HT-29 (cell line): ENCODE data around the gene RCAN1. TPM values are rescaled to one million over a fixed set of nuclear protein-coding genes. Genes with fewer than 3 reads are reported as not detected.
"Not testable (repeated sequence)": the region's sequence is repeated elsewhere in the genome, so short reads cannot be mapped to it uniquely, and the experiment has no call there.

Experiments used
- DNase-seq: peaks from one replicate; pipeline ENCODE4 v3.0.0-alpha.2; 2015; ENCODE audit warnings: low spot score
- total RNA-seq: library from RNA; depleted of rRNA; stranded (reverse); fragments of >200 nt; shearing (Covaris generic); gene quantifications from 2 replicates; pipeline ENCODE4 v1.2.3, GENCODE V29; 2014

The RCAN1 gene
- total RNA-seq, 1 experiment from 2014 or later: 8.3 TPM

DNA sequence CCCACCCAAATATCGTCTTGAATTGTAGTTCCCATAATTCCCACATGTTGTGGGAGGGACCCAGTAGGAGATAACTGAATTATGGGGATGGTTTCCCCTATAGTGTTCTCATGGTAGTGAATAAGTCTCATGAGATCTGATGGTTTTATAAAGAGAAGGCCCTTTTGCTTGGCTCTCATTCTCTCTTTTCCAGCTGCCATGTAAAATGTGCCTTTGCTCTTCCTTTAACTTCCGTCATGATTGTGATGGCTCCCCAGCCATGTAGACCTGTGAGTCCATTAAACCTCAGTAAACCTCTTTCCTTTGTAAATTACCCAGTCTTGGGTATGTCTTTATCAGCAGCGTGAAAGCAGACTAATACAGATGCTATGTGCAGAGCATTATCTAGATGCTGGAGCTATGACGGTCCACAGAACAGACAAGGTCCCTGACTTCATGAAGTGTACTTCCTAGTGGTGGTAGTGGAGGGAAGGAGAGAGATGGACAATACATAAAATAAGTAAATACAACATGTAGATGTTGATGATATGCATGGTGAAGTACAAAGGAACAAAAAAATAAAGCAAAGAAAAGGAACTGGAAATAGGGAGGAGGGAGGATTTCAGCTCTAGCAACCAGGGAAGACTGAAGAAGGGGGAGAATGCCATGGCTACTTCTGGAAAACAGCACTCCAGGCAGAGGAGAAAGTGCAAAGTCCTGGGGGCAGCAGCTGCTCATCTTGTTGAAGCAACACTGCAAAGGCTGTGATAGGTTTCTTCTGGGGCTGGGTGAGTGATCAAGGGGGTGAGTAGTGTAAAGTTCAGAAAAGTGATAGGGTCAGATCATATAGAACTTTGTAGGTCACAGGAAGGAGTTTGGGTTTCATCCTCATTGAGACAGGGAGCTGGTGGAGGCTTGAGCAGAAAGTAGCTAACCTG, 6.8 kb upstream of the RCAN1 start:
- no peak for DNase-seq

DNA sequence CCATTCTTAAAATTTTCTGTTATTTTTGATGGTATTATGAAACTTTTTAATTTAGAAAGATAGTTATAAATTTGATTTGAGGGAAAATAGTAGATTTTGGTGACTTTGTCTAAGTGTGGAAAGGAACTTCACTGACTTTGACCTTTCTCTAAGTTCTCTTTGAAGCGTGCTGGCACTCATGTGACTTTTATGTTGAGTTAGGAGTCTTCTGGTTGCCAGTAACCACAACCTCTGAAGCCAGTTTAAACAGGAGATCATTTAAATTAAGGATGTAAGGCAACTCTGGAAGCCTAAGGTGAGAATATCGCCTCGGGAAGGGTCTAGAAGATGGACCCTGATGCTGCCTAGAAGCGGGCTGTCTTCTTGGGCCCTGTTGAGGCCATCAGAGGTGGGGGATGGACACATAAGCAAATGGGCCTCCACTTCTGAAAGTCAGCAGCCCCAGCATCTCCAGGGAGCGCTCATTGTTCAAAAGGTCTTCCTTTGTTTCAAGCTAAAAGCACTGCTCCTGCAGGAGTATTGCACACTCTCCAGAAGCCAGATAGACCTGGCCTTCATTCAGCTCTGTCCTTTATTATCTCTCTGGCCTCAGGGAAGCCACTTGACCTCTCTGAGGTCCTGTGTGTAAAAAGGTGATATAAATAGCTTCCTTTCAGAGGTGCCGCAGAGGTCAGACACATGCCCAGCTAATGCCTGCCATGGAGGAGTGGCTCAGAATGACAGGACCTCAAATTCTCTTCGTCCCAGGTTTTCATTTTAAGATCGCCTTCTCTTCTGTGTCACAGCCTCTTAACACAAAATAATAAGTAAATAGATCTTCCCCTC, 5.1 kb upstream of the RCAN1 start:
- no peak for DNase-seq

DNA sequence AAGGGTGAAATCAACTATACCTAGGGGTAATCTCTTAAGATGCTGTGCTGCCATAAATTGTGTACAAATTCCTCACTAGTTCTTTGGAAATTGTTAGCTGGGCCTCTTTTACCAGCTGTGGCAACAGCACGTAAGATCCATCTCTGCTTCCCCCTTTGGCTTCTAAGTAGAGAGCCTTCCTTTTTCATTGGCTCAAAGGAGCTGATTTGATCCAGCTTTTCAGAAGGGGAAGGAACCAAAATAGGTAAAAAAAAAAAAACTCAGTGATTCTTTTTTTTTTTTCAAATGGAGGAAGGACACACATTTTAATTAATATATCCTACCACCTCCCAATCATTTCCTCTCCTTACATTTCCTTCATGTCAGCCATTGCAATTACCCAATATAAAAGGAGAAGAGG, 4.0 kb upstream of the RCAN1 start:
- DNase-seq: no peak

DNA sequence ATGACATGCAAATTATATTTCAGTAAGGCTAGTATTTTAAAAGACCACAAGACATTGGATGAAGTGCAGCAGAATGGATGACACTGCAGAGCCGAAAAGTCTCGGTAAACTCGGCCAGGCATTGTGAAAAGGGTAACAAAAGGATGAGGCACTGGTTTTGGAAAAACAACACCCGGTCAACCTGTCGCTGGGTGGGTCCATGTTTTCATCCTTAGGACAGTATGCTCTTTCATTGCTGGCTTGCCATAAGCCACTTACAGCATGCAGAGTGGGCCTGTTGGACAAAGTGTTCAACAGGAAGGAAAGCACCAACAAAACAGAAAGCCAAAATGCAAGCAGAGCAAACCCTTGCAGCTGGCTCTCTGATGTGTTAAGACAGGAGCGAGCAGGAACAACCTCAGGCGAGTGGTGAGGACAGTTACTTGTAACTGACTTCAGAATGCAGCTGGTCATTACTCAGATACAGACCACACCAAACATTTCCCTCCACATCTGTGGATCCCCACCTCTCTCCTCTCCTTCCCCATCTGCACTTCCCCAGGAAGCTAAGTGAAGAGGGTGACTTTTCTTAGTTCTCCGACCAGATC, 2.9 kb upstream of the RCAN1 start:
- DNase-seq: no peak

DNA sequence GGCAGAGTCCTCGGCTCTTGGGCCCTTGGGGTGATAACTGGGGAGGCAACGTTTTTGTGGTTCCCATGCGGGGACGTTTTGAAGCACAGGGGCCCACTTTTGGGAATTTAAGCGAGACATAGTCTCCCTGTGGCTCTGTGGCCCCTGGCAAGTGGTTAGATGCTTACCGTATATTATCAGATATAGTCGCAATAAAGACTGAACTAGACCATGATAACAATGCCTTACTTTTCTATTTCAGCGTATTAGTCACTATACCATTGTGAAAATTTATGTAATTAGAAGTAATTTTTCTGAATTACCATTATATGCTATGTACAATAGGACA, 538 bp upstream of the RCAN1 start:
- DNase-seq: no peak

DNA sequence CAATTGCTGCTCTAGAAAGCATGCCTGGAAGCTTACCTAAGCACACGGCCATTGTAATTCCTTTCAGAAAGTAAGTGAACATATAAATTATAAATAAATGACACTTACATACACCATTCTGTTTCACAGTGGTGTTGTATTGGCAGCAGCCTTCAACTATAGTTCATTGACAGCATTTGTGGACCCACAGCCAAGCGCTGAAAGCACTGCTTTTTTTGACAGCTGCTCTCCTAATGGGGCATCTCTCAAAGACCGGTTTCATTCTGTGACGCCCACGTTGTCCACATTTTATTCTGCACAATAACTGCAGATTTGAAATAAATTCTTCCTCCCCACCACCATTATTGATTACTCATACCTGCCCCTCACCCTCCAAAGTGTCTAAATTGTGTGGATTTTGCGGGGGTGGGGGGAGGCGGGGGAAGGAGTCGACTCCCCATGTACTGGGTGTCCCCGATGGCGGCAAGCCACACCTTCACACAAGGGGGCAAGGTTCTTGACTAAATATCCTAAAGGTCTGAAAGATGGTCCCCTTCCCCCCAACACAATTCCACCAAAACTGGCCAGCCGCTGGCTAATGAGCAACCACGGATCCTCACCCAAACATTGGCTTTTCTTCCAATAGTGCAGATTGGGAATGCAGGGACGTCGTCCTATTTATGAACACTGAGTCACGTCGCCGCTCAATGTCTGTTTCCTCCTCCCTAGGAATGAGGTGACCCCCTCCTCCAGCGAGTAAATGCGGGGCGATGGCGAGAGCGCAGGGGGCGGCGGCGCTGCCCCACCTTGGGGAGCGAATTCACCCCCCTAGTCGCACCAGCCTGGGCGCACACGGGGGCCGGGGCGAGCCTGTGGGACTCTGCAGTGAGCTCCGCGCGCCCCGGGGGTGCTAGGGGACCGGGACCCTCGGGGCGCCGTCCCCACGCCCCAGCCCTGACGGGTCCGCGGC, 960 bp downstream of the RCAN1 start:
- DNase-seq: no peak

DNA sequence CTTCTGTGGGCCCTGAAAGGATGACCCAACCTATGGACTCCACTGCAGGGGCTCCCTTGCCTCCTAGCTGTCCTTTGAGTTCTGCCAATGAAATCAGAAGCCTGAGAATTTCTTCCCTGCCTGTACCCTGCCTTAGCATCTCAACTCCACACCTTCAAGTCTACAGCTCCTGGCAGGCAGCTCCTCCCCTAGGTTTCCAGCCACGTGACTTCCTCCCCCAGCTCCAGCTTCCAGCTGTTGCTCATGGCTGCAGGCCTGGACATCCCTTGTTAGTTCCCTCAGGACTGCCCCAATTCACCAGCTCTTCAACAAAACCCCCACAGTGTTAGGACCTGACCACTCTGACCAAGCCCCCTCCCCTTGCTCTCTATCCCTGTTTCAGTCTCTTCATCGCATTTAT, 2.4 kb downstream of the RCAN1 start:
- no peak for DNase-seq

DNA sequence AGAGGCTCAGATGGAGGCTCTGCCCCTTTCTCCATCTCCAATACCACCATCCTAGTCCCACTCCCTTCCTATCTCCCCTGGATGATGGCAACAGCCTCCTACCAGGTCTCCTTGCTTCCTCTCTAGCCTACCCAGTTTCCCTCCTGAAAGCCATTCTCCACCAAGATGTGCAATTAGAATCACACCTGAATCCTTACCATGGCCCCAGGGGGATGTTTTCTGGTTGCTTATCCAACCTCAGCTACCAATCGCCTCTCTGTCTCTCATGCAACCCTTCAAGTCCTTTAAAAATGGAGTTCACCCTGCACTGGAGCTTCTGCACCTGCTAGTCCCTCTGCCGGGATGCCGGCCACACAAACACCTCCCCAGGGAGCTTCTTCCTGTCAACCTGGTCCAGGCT, 2.9 kb downstream of the RCAN1 start:
- DNase-seq: no peak

DNA sequence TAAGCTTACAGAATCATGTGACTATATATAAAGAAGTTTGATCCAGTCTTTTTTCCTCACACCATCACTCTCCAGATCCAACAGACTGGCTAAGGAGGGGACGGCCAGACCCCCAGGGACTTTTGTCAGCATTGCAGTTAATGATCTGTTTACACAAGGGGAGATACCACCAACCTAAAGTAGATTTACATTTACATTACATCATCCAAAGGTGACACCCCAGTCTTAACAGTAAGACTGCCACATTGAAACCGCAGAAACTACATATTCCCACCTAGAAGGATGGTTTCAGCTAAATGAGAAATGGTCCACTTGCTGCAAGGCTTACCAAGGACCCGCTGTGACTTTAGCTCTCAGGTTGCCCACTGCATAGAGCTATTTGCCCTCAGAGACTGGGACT, 3.4 kb downstream of the RCAN1 start:
- no peak for DNase-seq

DNA sequence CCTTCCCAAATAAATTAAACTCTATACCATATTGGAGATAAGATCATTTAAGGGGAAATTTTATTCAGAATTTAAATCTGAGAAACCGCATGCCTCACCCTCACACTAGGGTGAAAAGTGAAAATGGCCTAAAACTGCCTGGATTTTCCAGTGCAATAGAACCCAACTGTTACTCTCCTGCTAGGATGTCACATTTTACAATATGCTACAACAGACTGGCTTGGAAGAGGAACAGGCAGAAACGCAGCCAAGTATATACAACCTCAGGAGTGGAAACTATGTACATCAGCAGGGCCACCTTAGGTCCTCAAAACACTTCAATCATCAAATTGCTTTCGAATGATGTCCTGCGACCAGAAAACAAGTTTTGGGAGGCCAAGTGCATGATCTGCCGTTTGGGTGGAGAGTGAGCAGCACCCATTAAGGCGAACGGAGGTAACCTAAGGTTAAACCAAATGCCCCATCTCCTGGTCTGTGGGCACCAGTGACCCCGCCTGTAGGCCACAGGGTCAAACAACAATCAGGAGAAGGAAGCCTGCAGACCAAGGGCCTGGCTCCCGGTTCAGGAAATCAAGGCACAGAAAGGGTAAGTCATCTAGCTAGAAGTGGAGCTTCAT, 4.9 kb downstream of the RCAN1 start:
- no peak for DNase-seq

DNA sequence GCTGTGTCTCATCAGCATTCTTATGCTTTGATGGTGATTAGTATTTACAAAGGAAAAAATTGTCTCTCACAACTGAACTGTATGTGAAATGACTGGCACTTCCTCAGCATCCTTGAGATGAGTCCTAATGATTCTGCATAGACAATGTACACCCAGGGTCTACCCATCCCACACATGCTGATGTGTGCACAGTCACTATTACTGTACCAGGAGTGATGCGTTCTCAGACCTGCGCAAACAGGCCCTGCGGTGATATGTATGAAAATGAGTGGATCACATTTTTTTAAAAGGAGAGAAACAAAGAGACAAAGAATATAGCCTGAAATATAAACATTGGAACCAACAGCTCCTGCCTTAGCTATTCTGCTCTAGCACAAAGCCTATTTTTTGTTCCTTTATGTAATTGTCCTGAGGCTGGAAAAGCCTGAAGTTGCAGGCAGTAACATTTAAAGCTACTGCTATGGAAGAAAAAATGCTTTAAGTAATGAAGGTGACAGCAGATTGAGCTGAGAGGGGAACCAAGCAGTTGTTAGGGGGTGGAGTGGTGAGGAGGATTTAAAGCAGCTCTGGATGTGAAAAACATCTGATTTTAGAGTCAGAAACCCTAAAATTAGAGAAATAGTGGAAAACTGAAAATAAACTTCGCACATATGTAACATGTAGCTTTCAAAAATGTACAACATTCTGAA, 5.5 kb downstream of the RCAN1 start:
- DNase-seq: no peak

DNA sequence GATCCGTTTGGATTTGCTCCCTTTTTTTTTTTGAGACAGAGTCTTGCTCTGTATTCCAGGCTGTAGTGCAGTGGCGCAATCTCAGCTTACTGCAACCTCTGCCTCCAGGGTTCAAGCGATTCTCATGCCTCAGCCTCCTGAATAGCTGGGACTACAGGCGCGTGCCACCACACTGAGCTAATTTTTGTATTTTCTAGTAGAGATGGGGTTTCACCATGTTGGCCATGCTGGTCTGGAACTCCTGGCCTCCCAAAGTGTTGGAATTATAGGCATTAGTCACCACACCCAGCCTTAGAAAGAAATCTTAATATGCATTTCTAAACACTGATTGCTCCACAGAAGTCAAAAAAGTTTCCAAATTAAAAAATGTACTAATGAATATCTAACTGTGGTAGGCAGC, 7.5 kb downstream of the RCAN1 start:
- not testable (repeated sequence) for DNase-seq

DNA sequence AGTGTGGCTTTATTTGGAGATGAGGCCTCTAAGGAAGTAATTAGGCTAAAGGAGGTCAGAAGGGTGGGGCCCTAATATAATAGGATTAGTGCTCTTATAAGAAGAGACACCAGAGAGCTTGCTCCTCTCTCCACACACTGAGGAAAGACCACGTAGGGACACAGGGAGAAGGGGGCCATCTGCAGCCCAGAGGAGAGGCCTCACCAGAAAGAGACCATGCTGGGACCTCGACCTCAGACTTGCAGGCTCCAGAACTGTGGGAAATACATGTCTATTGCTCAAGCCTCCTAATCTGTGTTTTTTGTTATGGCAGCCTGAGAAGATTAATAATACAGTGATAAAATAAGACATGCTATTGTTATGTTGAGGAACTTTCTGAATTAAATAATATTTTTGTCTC, 8.3 kb downstream of the RCAN1 start:
- DNase-seq: no peak

DNA sequence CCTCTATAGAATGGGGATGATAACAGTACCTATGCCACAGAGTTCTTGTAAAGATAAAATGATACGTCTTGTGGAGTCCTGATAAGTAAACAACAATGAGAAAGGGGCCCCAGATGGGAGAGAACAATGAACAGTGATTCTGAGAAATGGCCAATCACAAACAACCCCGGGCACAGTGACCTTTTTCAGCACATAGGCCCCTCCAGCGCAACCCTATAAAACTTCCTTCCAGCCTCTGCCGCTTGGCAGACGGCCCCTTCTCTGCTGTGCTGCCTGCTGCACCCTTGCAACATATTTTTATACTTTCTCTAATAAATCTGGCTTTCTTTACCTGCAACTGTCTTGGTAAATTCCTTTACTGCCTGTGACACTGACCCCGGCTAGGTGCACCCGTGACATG, 8.9 kb downstream of the RCAN1 start:
- no peak for DNase-seq

DNA sequence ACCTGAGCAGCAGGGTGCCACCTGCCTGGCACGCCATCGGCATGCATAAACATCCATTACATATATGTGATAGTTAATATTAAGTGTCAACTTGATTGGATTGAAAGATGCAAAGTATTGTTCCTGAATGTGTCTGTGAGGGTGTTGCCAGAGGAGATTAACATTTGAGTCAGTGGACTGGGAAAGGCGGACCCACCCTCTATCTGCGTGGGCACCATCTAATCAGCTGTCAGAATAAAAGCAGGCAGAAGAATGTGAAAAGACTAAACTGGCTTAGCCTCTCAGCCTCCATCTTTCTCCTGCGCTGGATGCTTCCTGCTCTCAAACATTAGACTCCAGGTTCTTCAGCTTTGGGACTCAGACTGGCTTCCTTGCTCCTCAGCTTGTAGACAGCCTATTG, 10.0 kb downstream of the RCAN1 start:
- not testable (repeated sequence) for DNase-seq

DNA sequence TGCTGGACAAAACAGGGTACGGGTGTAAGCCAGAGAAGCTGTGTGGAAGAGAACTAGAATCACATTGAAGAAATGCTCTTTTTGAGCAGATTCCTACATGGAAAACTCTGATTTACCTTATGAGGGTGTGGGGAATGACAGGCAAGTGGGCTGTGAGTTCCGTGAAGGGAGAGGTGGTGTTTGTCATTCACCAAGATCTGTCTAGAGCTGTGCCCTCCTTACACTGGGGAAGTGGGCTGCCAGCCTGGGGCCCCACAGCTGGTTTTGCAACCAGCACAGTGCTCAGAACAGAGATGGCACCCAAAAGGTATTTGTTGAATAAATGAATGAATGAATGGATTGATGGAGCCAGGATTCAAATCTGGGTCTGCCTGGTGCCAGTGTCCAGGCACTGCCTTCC, 10.4 kb downstream of the RCAN1 start:
- no peak for DNase-seq

DNA sequence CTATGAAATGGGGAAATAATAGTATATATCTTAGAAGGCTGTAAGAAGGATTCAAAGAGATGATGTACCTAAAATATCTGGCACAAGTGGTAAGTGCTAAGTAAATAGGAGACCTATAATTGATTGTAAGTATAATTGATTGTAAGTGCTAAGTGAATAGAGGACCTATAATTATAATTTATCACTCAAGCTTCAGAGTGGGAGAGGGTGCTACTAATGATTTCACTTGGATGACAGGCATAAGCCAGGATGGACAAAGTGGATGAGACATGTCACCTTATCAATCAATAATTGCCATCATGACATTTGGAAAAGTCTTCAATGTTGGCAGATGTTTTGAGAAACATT, 11.2 kb downstream of the RCAN1 start:
- DNase-seq: no peak

DNA sequence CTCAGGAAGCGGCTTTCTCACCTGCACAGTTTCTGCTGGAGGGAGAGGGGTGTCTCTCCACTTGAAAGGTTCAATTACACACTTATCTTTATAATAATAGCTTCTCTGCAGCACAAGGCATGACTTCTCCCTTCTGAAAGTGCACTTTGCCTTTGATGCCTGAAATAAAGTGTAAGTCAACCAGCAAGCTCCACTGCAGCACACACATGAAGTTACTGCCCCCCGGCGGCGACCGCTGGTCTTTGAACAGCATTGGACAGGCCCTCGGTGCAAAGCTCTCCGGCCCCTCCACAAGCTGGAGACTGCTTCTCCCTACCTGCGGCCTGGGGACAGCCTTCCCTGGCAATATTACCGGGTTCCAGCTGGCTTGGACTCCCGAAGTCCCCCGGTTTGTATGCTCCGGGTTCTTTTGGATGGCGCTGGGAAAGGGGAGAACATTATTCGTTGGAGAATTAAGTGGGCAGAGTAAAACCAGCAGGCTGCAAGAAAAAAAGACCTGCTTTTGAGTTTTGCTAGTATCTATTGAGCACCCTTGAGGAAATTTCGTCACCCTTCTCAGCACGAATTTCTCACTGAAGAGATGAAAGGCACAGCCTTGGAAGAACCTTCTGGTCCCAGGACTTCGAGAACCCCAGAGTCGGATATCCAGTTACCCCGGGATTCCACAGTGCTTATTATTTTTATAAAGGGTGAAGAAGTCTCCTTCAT, 11.8 kb downstream of the RCAN1 start:
- peak; percentile 70 for DNase-seq

DNA sequence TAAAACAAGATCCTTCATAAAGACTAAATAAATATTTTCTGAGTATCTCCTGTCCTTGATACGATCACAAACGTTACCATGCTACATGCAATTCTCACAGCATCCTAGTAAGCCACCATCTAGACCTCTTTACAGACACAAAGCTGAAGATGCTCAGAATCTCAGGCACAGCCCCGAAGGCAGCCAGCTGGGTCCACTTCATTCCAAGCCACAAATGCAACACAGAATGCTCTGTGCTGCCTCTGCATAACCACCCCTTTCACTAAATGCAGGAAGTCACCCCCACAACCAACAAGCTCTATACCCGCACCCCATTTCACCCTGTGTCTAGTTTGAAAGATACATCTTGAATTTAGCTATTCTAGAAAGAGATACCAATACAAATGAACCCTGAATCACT, 12.9 kb downstream of the RCAN1 start:
- DNase-seq: no peak
